RCC 7860 (cell line): Measurements from ENCODE around the gene OR2J1.
"Not testable (repeated sequence)": the region's sequence is repeated elsewhere in the genome, so short reads cannot be mapped to it uniquely, and the experiment has no call there.

Experiments
- DNase-seq: peaks from one replicate; pipeline ENCODE4 v3.0.0-alpha.2; 2015; ENCODE audit warnings: low spot score
- FAIRE-seq: peaks from 2 replicates; lab custom pipeline; 2012; peaks lifted over from hg19 to GRCh38; lab: Jason Lieb, UNC

OR2J1 gene

DNA sequence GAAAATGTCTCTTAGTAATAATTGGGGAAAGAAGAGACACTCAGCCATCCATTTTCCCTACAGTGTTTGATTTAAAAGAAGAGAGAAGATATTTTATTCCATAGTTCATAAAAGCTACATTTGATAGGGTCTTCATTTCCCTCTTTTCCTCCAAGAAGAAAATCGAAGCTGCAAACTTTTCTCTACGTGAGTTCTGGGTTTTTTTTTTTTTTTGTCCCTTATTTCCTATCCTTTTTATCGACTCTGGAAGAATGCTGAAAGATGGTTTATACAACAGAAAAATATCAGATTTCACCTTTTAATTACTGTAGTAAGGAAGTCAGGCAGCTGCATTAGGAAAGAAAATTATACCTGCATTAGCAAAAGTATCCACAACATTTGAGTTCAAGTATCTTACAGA is at the start of gene OR2J1:
Gene OR2J1 (plus strand): TSS at position 301 of the 400 bp plus-strand sequence. CDS start 1,453 bp downstream, outside the sequence.
- DNase-seq (no peak), FAIRE-seq (no peak)

DNA sequence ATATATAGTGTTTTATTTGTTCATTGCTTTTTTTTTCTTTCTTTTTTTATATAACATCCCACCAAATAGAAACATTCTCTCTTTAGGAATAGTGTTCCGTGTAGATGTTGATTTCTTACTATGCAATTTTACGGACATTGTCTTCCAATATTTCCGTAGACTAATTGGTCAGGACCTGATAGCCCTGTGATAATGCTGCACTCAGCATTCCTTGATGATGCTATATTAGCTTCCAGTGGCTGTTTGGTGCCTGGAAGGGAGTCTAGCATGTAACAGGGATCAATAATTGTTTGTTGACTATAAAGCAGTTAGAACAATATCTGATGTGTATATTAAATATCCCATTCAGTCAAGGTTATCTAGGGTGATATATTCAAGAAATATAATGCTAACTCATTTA is 47.6 kb upstream of the OR2J1 start:
- DNase-seq = no peak
- FAIRE-seq = no peak

DNA sequence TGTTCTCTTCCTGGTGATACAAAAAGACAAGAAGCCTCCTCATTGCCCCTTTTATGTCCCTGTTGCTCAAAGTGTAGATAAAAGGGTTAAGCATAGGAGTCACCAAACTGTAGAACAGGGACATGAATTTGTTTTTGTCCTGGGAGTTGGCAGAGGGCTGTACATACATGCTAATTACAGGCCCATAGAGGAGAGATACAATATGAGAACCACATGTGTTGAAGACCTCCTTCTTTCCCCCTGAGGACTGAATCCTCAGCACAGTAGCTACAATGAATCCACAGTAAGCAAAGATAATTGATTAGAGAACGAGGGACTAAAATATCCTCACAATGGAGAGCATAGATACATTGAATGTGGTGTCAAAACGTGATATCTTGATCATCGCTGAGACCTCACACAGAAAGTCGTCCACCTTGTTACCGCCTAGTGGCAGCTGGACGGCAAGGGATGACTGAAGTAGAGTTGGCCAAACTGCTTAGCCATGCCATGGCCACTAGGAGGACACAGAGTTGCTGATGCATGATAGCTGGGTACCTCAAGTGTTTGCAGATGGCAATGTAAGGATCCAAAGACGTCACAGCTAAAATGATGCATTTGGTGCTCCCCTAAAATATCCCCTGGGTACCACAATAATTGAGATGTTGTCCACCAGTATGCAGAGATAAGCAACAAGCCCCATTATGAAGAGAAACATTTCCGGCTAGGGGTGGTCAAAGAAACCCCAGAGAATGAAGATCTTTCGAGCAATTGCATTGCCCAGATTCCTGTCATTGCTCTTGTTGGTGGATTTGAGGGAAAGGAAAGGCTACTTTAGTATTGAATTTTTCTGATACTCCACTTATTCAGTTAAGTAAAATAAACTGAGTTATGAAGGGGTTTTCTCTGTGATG is 27.2 kb upstream of the OR2J1 start:
- FAIRE-seq (no peak), DNase-seq (no peak)

GRCh38 chr6:29079203-29079602 is 20.1 kb upstream of the OR2J1 start:
- DNase-seq (no peak), FAIRE-seq (no peak)

GRCh38 chr6:29081312-29081711 is 18.0 kb upstream of the OR2J1 start:
- DNase-seq (no peak), FAIRE-seq (no peak)

- DNase-seq (no peak), FAIRE-seq (no peak)
These were observed 16.8 kb upstream of the OR2J1 start for GRCh38 chr6:29082457-29082856.

DNA sequence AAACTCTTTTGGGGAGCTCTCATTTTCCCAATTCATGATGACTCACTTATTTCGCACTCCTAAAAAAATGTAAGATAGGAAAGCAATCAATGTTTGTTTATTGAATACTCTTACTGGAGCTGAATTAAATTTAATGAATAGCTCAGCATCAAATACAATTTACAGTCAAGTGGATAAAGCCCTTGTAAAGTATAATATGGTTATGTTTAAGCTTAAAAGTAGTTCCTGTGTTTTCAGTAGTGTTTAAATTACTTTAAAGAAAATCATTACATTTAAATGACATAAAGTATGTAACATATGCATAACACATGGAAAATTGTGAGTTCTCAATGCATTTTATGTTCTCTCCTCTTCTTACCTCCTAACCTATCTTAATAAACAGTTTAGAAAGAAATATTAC is 12.1 kb upstream of the OR2J1 start, which contains the start of gene OR2B3:
Gene OR2B3 (minus strand): TSS at position 101 of the 400 bp plus-strand sequence. CDS start 65 bp downstream, at position 36.
- DNase-seq (no peak), FAIRE-seq (no peak)

GRCh38 chr6:29092957-29093356 is 6.3 kb upstream of the OR2J1 start:
- no peak for FAIRE-seq

GRCh38 chr6:29097803-29098202 is 1.5 kb upstream of the OR2J1 start:
- FAIRE-seq (no peak), DNase-seq (no peak)

More at GRCh38 chr6:29092957-29093356, 6.3 kb upstream of the OR2J1 start:
- DNase-seq = no peak

- FAIRE-seq (no peak), DNase-seq (no peak)
These were observed 8.5 kb downstream of the OR2J1 start, which contains the start of gene OR2J3 for GRCh38 chr6:29107758-29108157. TSS of gene OR2J3 (plus strand) at chr6:29108058. CDS start at chr6:29111891, 3,833 bp downstream.

GRCh38 chr6:29112135-29112534 is 12.8 kb downstream of the OR2J1 start:
- no peak for FAIRE-seq
- DNase-seq = no peak

GRCh38 chr6:29114964-29115363 is 15.7 kb downstream of the OR2J1 start:
- not testable (repeated sequence) for FAIRE-seq

GRCh38 chr6:29129326-29130012 is 30.2 kb downstream of the OR2J1 start:
- DNase-seq = no peak
- no peak for FAIRE-seq

More at GRCh38 chr6:29114964-29115363, 15.7 kb downstream of the OR2J1 start:
- DNase-seq = not testable (repeated sequence)

DNA sequence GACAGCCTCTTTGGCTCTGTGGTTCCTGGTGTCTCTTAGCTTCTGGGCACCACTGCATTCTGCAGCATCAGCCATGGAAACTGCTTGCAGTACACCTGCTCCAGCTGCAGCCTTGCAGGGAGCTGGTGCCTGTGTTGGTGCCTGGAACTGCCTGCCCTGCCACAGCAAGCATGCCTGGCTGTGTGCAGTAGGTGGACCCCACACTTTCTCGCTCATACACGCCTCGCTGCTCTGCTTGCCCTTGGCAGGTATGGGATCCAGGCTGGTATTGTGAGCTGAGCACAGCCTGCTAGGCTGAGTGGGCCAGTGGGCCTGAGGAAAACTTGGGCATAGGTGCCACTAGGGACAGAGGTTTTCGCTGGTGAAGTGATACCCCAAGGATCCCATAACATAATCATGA is 31.4 kb downstream of the OR2J1 start:
- FAIRE-seq (no peak), DNase-seq (no peak)

- DNase-seq = no peak
- FAIRE-seq = no peak
These were observed 32.4 kb downstream of the OR2J1 start for GRCh38 chr6:29131691-29132090.

- FAIRE-seq = no peak
- DNase-seq = no peak
These were observed 38.4 kb downstream of the OR2J1 start for GRCh38 chr6:29137724-29138123.

DNA sequence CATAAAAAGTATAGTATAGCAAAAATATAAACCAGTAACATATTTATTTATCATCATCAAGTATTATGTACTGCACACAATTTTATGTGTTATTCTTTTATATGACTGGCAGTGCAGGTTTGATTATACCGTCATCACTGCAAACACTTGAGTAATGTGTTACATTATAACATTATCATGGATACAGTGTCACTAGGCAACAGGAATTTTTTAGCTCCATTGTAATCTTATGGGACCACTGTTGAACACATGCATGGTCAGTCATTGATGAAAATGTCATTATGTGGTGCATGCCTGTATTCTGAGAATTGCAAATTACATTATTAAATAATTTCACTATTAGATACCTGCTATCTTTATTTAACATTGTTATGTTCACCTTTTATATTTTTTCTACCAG is 42.3 kb downstream of the OR2J1 start:
- DNase-seq (peak; percentile 78), FAIRE-seq (peak; percentile 67)

GRCh38 chr6:29142309-29142708 is 43.0 kb downstream of the OR2J1 start:
- FAIRE-seq = peak; percentile 80
- peak; percentile 84 for DNase-seq

DNA sequence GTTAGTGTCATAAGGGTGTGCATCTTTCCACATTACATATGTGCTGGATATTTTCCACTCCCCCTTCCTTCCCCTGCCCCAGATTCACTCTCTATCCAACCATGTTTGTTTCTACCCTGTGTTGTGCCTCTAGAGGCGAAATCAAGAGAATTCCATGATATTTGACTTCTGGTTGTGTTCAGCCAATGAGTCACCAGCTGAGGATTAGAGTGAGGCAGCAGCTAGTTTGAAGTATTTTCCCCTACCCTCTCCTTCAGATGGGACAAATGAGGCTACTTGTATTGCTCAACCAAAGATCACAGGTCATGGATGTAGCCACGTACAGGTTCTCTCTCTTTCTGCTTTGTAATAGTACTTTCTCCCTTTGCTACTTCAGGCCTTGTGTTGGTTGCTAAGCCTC is 46.9 kb downstream of the OR2J1 start:
- FAIRE-seq = no peak
- peak; percentile 31 for DNase-seq

GRCh38 chr6:29147074-29147473 is 47.8 kb downstream of the OR2J1 start:
- DNase-seq (no peak), FAIRE-seq (no peak)

DNA sequence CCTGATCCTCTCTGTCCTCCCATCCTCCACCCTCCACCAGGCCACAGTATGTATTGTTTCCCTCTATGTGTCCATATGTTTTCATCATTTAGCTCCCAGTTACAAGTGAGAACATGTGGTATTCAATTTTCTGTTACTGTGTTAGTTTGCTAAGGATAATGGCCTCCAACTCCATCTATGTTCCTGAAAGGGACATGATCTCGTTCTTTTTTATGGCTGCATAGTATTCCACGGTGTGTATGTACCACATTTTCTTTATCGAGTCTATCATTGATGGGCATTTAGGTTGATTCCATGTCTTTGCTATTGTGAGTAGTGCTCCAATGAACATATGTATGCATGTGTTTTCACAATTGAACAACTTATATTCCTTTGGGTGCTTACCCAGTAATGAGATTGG is 50.2 kb downstream of the OR2J1 start:
- DNase-seq, FAIRE-seq: not testable (repeated sequence)
